Measurements from ENCODE around the gene INTS2. TPM values are rescaled to one million over a fixed set of nuclear protein-coding genes. Genes with fewer than 3 reads are reported as not detected.

INTS2 gene
- total RNA-seq, 1 donor from 2014 or later: 14.9 TPM

DNA sequence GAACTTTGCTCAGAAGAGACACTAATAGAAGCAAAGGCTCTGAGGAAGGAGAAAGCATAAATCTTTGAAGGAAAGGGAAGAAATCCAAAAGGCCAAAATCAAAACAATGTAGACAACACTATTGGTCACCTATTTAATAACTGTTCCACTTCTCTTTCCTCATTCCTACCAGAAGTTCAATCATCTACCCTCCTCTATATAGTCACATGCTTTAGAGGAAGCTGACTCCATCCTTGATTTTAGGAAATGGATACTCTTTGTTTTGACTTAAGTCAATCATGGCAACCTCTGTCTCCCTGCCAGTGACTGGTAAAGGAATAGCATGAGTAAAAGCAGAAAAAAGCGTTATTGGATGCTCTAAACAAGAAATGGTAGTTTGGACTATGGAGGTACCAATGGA lies 71.7 kb downstream of the INTS2 start:
- intact Hi-C loops (cut with DNase I): no loop called here
- no peak for DNase-seq (ENCODE audit: low spot score)

DNA sequence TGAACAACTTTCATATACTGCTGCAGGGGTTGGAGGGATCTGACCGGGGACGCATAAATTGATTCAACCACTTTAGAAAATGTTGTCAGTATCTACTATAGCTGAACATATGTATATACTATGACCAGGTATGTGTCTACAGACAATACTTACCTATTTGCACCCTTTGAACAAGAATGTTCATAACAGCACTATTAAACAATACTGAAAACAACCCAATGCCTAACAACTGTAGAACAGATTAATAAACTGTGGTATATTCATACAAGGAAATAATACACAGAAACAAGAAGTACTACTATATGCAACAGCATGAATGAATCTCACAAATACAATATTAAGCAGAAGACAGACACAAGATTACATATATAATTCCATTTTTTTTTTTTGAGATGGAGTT lies 74.9 kb downstream of the INTS2 start:
- no peak for DNase-seq (ENCODE audit: low spot score)
- intact Hi-C loops (cut with DNase I): no loop called here

DNA sequence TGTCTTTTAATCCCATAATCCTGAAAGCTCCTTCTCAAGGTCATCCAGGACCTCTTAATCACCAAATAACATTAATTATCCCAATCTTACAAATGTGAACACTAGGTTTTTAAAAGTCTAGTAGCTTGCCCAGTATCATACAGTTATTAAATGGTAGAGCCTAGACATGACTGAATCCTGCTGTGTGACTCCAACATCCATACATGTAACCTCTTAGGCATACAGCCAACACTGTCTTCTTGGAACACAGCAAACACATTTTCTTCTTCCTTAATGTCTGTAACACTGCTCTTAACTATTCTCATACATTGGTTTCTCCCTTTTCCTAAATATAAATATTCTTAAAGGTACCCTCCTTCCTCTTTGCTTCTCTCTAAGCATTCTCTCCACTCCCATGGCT lies 78.1 kb downstream of the INTS2 start:
- no peak for DNase-seq (ENCODE audit: low spot score)
- intact Hi-C loops (cut with DNase I): no loop called here

DNA sequence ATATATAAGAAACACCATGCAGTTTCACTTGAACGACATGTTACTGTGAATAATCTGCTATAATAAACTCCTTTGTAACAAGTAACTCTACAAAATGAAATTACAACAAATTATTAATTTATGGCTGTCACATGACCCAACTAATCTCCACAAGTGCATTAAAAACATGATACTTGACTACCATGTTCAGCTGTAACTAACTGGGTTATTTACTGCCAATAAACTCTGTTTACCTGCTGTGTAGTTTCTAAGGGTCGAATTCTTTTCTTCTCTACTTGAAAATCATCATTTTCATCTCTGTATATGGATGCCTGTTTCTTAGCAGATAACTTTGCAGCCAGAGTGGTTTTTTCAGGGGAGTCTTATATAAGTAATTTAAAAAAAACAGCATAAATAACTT lies 78.9 kb downstream of the INTS2 start:
- intact Hi-C loops (cut with DNase I): no loop called here
- no peak for DNase-seq (ENCODE audit: low spot score)

DNA sequence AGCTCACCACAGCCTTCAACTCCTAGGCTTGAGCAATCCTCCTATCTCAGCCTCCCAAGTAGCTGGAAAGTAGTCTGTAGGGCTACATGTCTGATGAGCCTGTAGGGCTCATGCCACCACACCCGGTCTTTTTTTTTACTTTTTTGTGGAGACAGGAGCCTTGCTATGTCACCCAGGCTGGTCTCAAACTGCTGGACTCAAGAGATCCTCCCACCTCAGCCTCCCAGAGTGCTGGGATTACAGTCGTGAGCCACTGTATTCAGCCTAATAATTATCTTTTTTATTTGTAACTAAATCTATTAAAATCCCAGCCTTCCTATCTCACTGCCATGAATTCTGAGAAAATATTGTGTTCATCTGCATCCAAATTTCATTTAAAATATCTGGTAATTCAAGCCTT lies 79.5 kb downstream of the INTS2 start:
- intact Hi-C loops (cut with DNase I): no loop called here
- no peak for DNase-seq (ENCODE audit: low spot score)

DNA sequence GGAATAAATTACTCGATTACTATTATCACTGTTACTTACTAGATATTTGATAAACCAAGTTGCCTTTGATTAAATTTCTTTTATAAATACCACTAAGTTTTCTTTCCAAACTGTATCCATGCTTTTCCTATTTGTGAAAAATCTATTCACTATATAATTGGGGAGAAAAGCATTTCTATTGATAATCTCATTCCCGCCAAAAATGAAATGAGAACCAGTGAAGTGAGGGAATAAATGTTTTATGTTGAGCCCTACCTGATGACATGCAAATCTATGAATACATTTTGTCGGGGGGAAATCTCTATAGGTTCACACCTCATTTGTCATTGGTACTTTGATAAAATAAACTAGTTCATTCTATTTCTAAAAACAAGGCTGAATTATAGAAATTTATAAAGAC lies 80.1 kb downstream of the INTS2 start:
- intact Hi-C loops (cut with DNase I): no loop called here

DNA sequence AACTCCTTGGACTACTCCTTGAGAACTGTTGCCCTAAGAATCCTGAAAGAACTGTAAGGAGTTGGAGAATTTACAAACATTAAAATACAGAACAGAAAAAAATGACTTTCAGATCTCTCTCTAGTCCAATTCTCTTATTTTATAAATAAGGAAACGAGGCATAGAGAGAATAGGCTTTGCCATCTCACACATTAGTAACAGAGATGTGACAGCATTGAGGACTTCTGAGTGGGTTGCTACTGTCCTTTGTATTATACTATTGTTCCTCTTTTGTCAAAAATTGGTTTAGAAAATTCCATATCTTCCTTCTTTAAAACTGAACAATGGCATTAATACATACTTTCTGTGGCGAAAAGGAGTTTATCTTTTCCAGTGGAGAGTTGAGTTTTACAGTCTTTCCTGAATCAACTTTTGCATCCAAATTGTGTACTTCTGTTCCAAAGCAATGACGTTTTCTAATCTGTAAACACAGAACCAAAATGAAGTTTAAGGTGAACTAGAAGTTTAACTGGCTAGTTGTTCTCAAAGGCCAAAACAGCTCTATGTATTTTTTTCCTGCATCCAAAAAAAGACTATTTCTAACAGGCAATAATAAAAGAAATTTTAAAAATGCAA lies 80.9 kb downstream of the INTS2 start:
- no peak for DNase-seq (ENCODE audit: low spot score)
- intact Hi-C loops (cut with DNase I): no loop called here

More for the DNA sequence above, 80.1 kb downstream of the INTS2 start:
- no peak for DNase-seq (ENCODE audit: low spot score)

DNA sequence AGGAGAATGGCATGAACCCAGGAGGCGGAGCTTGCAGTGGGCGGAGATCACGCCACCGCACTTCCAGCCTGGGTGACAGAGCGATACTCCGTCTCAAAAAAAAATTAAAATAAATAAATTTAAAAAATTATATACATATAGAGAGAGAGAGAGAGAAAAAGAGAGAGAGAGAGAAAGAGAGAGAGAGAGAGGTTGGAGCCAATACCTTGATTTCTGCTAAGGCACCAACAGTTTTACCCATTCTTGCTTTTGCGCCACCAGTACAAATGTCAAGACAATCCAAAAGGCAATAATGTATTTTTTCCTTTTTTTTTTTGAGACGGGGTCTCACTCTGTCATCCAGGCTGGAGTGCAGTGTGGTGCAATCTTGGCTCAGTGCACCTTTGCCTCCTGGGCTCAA lies 81.7 kb downstream of the INTS2 start:
- DNase-seq (ENCODE audit: low spot score): no peak
- intact Hi-C loops (cut with DNase I): no loop called here

DNA sequence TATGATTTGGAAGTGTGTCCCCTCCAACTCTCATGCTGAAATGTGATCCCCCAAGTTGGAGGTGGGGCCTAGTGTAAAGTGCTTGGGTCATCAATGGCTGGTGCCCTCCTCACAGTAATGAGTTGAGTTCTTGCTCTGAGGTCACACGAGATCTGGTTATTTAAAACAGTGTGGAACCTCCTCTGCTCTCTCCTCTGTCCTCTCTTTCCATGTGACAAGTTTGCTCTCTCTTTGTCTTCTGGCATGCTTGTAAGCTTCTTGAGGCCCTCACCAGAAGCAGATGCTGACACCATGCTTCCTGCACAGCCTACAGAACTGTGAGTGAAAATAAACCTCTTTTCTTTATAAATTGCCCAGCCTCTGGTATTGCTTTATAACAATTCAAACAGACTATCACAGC lies 84.3 kb downstream of the INTS2 start:
- intact Hi-C loops (cut with DNase I): no loop called here

DNA sequence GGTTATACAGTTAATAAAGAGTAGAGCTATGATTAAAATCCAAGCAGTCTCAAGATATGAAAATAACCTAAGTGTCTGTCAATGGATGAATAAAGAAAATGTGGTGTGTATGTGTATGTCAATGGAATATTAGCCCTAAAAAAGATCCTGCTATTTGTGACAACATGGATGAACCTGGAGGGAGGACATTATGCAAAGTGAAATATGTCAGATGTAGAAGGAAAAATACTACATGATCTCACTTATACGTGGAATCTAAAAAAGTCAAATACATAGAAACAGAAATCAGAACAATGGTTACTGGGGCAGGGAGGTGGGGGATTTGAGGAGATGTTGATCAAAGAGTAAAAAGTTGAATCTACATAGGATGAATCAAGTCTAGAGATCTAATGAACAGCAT lies 84.9 kb downstream of the INTS2 start:
- intact Hi-C loops (cut with DNase I): no loop called here

More for the DNA sequence above, 84.3 kb downstream of the INTS2 start:
- DNase-seq (ENCODE audit: low spot score): no peak

DNA sequence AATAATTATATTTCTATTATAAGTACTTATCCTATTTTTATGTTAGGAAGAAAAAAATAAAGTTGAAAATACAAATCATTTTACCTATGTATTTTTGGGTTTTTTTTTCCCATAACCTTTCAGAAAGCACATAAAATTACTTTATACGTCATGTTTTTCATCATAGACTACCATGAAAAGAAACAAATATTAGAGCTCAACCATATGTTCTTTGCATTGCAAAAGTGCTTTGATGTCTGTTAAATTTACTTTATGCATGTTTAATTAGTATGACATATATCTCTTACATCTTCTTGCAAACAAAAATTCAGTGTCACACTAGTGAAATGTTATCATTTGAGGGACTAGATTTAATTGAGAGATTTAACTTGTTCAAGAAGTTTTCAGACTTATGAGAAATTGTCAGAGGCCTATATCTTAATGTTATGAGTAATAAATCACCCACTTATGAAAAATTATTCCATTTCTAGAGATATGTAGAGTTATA lies 88.4 kb downstream of the INTS2 start:
- DNase-seq (ENCODE audit: low spot score): no peak
- intact Hi-C loops (cut with DNase I): loop anchor here (5.0 kb wide), 1 partner anchor 427 kb away; no protein-coding TSS in a partner anchor

More for the DNA sequence above, 84.9 kb downstream of the INTS2 start:
- DNase-seq (ENCODE audit: low spot score): no peak

DNA sequence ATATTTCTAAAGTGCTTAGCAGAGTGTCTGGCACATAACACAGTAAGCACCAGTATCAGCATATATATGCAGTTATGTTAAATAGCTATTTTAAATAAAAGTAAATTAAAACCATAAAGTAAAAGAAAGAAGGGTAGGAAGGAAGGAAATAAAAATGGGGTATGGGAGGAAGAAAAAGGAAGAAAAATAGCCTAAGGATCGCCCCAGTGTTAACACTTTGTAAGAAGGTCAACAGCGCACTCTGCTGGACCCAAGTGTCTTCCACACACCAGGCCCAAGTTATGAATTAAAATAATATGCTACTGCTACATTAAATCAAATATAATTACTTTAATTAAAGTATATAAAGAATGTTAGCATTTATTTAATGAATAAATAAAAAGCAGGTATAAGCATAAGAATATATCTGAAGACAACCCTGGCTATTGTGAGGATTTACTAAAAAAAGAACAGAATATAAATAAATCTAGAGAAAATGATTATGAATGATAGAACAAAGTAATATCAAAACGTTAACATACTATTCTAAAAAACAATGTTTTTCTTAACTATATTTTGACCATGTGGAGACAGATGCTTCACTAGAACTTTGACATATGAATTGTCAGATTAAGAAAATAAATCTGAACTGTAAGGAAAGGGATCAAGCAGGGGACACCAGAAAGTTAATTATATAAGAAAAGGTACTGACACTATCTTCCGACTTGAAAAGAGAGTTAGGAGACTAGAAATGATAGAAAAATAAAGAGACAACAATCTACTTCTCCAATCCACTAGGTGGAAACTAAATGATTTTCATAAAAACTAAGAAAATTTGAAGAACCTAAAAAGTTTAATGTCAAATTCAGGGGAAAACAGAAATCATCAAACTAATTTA lies 90.4 kb downstream of the INTS2 start:
- intact Hi-C loops (cut with DNase I): loop anchor here (5.0 kb wide), 1 partner anchor 425 kb away; no protein-coding TSS in a partner anchor
- no peak for DNase-seq (ENCODE audit: low spot score)

DNA sequence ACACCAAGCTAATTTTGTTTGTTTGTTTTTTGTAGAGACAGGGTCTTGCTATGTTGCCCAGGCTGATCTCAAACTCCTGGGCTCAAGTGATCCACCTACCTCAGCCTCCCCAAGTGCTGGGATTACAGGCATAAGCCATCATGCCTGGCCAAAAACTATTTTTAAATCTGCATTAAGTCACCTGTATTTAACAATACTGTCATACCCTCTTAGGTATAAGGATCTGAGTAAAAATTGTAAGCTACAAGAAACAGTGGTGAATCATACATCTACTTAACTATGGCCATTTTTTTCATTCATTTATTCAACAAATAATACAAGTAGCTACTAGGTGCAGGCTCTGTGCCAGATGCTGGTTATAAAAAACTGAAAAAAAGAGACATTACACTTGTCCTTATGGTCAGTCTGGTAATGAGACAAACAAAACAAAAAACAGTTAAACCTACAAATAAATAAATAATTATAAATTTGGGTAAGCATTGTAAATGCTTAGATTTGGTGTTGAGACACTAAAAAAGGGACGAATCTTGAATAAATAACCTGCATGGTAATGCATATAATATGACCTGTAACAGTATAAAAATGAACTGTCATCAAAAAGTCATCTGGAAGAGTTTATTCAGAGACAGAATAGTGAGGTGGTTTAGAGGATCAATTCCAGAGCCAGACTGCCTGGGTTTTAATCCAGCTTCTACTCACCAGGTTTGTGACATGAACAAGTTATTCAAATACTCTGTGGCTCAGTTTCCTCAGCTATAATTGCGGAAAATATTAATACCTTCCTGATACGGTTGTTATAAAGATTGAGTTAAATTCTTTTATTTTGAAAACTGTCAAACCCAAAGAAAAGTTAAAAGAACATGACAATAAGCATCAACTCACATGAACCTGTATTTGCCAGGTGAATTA lies 91.3 kb downstream of the INTS2 start:
- DNase-seq (ENCODE audit: low spot score): no peak
- intact Hi-C loops (cut with DNase I): loop anchor here (5.0 kb wide), 1 partner anchor 424 kb away; no protein-coding TSS in a partner anchor

DNA sequence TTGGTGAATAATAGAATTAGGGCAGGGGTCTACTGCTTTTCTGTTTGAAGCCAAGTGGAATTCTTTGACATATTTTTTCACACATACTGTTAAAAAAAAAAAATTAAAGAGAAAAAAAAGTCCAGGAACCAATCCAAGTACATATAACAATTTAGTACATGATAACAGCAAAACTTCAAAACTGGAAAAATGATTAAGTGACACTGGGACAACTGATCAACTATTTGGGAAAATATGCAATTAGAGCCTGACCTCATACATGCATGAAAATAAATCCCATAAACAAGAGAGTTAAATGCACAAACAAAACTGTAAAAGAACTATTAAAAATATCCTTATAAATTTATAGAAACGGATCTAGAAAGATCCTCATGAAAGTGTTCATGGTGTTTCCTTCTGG lies 92.2 kb downstream of the INTS2 start:
- intact Hi-C loops (cut with DNase I): loop anchor here (5.0 kb wide), 1 partner anchor 423 kb away; no protein-coding TSS in a partner anchor
- no peak for DNase-seq (ENCODE audit: low spot score)

DNA sequence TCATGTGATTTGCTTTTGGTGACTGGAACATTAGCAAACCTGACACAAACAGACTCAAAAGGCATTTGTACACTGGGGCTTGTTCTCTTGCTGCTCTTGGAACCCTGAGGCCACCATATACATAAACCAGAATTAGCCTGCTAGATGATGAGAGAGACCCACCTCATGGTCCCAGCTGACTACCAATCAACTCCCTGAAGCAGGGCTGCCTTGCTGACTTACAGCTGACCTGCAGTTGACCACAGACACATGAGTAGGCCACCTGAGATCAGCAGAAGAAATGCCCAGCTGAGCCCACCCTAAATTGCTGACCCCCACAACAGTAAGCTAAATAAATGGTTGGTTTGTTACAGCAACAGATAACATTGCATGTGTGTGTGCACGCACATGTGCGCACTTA lies 93.2 kb downstream of the INTS2 start:
- intact Hi-C loops (cut with DNase I): loop anchor here (5.0 kb wide), 1 partner anchor 422 kb away; no protein-coding TSS in a partner anchor
- DNase-seq (ENCODE audit: low spot score): no peak

DNA sequence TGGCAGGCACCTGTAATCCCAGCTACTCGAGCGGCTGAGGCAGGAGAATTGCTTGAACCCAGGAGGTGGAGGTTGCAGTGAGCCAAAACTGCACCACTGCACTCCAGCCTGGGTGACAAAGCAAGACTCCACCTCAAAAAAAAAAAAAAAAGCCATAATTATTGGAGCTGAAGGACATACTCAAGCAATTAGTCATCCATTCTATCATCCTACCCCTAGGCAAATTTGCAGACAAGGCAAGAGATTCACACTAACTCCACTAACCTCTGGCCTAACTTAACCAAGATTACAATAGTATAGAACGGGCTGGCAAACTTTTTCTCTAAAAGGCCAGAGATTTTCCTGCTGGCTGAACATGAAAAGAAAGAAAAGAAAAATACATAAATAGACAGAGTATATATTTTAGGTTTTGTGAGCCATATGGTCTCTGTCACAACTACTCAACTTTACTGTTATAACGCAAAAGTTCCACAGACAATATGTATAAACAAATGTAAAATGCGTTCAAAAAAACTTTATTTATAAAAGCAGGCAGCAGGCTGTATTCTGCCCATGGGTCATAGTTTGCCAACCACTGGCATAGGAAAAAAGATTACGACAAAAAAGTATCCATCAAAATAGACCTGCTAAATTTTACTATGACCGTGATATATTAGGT lies 94.1 kb downstream of the INTS2 start:
- intact Hi-C loops (cut with DNase I): no loop called here
- DNase-seq (ENCODE audit: low spot score): no peak

DNA sequence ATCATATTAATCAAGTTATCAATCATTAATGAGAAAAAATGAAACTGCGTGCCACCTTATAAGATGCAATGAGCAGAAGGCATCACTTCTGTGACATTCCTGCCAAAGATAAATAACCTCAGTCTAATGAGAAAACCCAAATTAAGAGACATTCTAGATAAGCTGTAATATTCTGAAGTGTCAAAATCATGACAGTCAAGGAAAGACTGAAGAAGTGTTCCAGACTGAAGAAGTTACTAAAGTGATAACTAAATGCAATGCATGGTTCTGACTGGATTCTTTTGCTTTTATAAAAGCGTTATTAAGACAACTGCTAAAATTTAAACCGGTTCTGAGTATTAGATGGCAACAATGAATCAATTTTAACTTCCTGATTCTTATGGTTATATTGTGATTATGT lies 95.3 kb downstream of the INTS2 start:
- intact Hi-C loops (cut with DNase I): no loop called here
- DNase-seq (ENCODE audit: low spot score): no peak

DNA sequence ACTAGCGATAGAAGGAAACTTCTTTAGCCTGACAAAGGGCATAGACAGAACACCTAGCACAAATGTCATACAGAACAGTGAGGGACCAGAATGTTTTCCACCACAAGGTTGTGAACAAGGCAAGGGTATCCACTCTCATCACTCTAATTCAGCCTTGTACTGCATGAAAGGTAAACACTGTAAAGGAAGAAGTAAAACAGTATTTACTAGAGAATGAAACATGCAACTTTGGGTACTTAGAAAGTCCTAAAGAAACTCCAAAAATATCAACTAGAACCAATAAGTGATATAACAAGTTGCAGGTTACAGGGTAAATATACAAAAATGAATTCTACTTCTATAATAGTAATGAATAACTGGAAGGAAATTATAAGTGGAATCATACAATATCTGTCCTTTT lies 96.7 kb downstream of the INTS2 start:
- no peak for DNase-seq (ENCODE audit: low spot score)
- intact Hi-C loops (cut with DNase I): no loop called here

DNA sequence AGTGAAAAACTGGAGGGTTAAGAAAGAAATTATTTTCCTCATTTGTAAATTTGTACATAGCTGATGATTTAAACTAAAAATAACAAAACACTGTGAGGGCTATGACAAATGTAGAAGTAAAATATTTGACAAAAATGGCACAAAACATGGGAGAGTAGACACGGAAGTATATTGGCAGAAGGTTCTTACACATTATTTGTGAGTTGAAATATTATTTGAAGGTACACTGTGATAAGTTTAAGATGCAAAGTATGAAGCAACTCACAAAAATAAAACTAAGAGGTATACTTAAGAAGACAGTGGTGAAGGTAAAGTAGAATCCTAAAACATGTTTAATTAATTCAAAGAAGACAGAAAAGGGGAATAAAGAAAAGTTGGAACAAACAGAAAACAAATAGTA lies 99.1 kb downstream of the INTS2 start:
- intact Hi-C loops (cut with DNase I): no loop called here

More for the DNA sequence above, 99.1 kb downstream of the INTS2 start:
- no peak for DNase-seq (ENCODE audit: low spot score)

Data from cardiac septum (tissue), 1 donor.